Ovary (tissue), 9 donors: Measurements from ENCODE around the gene SIK3. TPM values are rescaled to one million over a fixed set of nuclear protein-coding genes. Genes with fewer than 3 reads are reported as not detected.

Source experiments
- DNase-seq, 5 donors: peaks; one replicate each; pipeline ENCODE4 v3.0.0-alpha.2; 2019 to 2020
- H3K27ac ChIP-seq, 2 donors: fragments of 200-600 bp; one replicate each; pipeline versions ENCODE4 v1.5.1 to v1.8.0; 2019 to 2022
- H3K27me3 ChIP-seq: fragments of 200-600 bp; one replicate; pipeline ENCODE4 v1.8.0; 2022
- H3K36me3 ChIP-seq: fragments of 200-600 bp; sonication (generic); one replicate; pipeline ENCODE4 v1.5.1; 2019
- H3K4me1 ChIP-seq: one replicate; pipeline ENCODE4 v1.8.1; 2013; ENCODE audit warnings: mild to moderate bottlenecking, moderate library complexity; ENCODE audit not compliant: insufficient read depth
- H3K4me3 ChIP-seq: fragments of 200-600 bp; sonication (generic); one replicate; pipeline ENCODE4 v1.5.1; 2017
- H3K9me3 ChIP-seq, 2 donors: fragments of 200-600 bp in 1 of 2; sonication (generic) in 1 of 2; one replicate each; pipeline versions ENCODE4 v1.5.1 to v1.8.1; 2013 to 2019; ENCODE audit warnings: mild to moderate bottlenecking in 1 of 2, moderate library complexity in 1 of 2
- CTCF ChIP-seq, 3 donors: fragments of 450-650 bp in 2 of 3; fragments of 200-600 bp in 1 of 3; IDR thresholded peaks; one replicate each; pipeline versions ENCODE4 v1.5.1 to v1.8.0; 2016 to 2022; ENCODE audit warnings: antibody characterized with exemption in 3 of 3, mild to moderate bottlenecking in 1 of 3
- EP300 ChIP-seq: sonication (generic); formaldehyde crosslinking; IDR thresholded peaks from one replicate; pipeline ENCODE4 v1.6.1; 2017; ENCODE audit warnings: antibody characterized with exemption
- POLR2A ChIP-seq: fragments of 450-650 bp; IDR thresholded peaks from one replicate; pipeline ENCODE4 v1.6.1; 2017; ENCODE audit warnings: antibody characterized with exemption, mild to moderate bottlenecking, moderate library complexity
- WGBS, 3 donors: extraction: QIAGEN DNeasy Blood & Tissue Kit in 1 of 3; methylation state at CpG; one replicate each; pipeline versions ENCODE4 v1.1.5 to v1.1.7; 2013 to 2017; 5-methylcytosine and 5-hydroxymethylcytosine counted together
- intact Hi-C, 4 donors: fragments of 100-400 bp; cut with DNase I; formaldehyde crosslinking; loops; one replicate each; pipeline versions ENCODE4 v1.11.0 to v1.15.1; 2022 to 2023
- polyA plus RNA-seq, 2 donors: library from polyadenylated mRNA; stranded (reverse); fragments of 200-250 nt in 1 of 2; fragments of 350-450 nt in 1 of 2; fragmentation: Illumina TruSeq in 1 of 2; extraction: RNeasy Lipid Tissue Mini Kit (QIAGEN cat#74804) in 1 of 2; gene quantifications; one replicate each; pipeline ENCODE4 v1.2.3, GENCODE V29; 2013 to 2014
- total RNA-seq, 7 donors: library from RNA; depleted of rRNA in 2 of 7; stranded (reverse); fragments of >200 nt in 2 of 7; fragmentation: NEBNext Ultra II Directional in 3 of 7; extraction: Animal tissue kit (Norgen Biotek cat#: 25700) in 3 of 7; gene quantifications; one replicate each; pipeline versions ENCODE4 v1.1.0 to v1.2.4, GENCODE V29; 2016 to 2023
- donor health status: DM: no; HTN: no; CAD: no; lungs with moderate emphysema.
- donor health status: DM: no; HTN: no; CAD: no.
- donor health status: Bipolar disorder and iron deficiency.
- donor health status: DM: yes; HTN: yes; CAD: no.
- donor health status: DM: no; HTN: no; CAD: no.
- donor health status: DM: yes; HTN: yes; CAD: no.

SIK3 gene
- total and polyA plus RNA-seq, 9 donors, result 18.3 to 134 (median 56.2) TPM

GRCh38 chr11:116986521-116987105, 111.6 kb downstream of the SIK3 start:
- no peaks in the 10 kb centered on the region for H3K27me3 ChIP-seq
- H3K9me3 ChIP-seq, result no peaks in the 10 kb centered on the region
- no peak for TF ChIP-seq EP300
- H3K4me3 ChIP-seq, result no peak overlapping the region
- no peaks in the 10 kb centered on the region for H3K36me3 ChIP-seq
- intact Hi-C loops, result no loop called here
- H3K4me1 ChIP-seq, result peaks cover 13% of the 10 kb centered on the region
- no peak overlapping the region for H3K27ac ChIP-seq
- DNase-seq, result no peak
- WGBS, 3 donors, result 75 to 92% (median 86%) methylated on average over 2 of the region's 2 CpGs

GRCh38 chr11:116984589-116984988, 113.6 kb downstream of the SIK3 start:
- Histone ChIP-seq H3K36me3 (no peaks in the 10 kb centered on the region), H3K4me3 (no peak overlapping the region), H3K4me1 (peaks cover 9% of the 10 kb centered on the region), H3K27me3 (no peaks in the 10 kb centered on the region), H3K27ac (no peak overlapping the region), H3K9me3 (no peaks in the 10 kb centered on the region)
- DNase-seq, result no peak
- 49 to 71% (median 58%) methylated on average over 6 of the region's 6 CpGs for whole genome bisulfite sequencing, 3 donors
- no peak for TF ChIP-seq CTCF (IDR thresholded peaks at IDR 0.05)
- no peak for TF ChIP-seq EP300
- no peak for TF ChIP-seq POLR2A
- intact Hi-C loops, result no loop called here

GRCh38 chr11:116984186-116984585, 114.0 kb downstream of the SIK3 start:
- Histone ChIP-seq H3K27me3 (no peaks in the 10 kb centered on the region), H3K4me3 (no peak overlapping the region), H3K36me3 (no peaks in the 10 kb centered on the region), H3K9me3 (no peaks in the 10 kb centered on the region), H3K4me1 (peaks cover 9% of the 10 kb centered on the region), H3K27ac (no peak overlapping the region)
- DNase-seq, result no peak
- TF ChIP-seq CTCF (IDR thresholded peaks at IDR 0.05) (no peak), EP300 (no peak), POLR2A (no peak)
- intact Hi-C loops, result no loop called here
- WGBS, 3 donors, result 69 to 90% (median 71%) methylated on average over 4 of the region's 4 CpGs

- no peaks in the 10 kb centered on the region for H3K9me3 ChIP-seq
These were observed 116.9 kb downstream of the SIK3 start for GRCh38 chr11:116981266-116981885.

More at GRCh38 chr11:116981266-116981885, 116.9 kb downstream of the SIK3 start:
- Histone ChIP-seq H3K27me3 (no peaks in the 10 kb centered on the region), H3K36me3 (no peaks in the 10 kb centered on the region), H3K27ac (no peak overlapping the region), H3K4me3 (no peak overlapping the region), H3K4me1 (peaks cover 4% of the 10 kb centered on the region)
- DNase-seq, result no peak
- WGBS, 3 donors, result 93 to 94% (median 94%) methylated on average over 4 of the region's 4 CpGs
- intact Hi-C loops, result no loop called here
- TF ChIP-seq EP300 (no peak), CTCF (IDR thresholded peaks at IDR 0.05) (no peak), POLR2A (no peak)
